Neural crest cell (in vitro differentiated cells): ENCODE measurements around the gene PPM1A. TPM values are rescaled to one million over a fixed set of nuclear protein-coding genes. Genes with fewer than 3 reads are reported as not detected.

Experiments used
- DNase-seq: peaks from one replicate; pipeline ENCODE4 v3.0.0; 2021; ENCODE audit warnings: low read depth, mixed read lengths, low spot score
- H3K27ac Mint-ChIP-seq: one replicate; pipeline ENCODE4 v1.8.0; 2021; ENCODE audit warnings: mild to moderate bottlenecking, mixed read lengths; ENCODE audit not compliant: unreplicated experiment
- H3K27me3 Mint-ChIP-seq: 2 replicates; pipeline ENCODE4 v1.8.0; 2021; ENCODE audit warnings: low read depth, mild to moderate bottlenecking, mixed read lengths
- H3K36me3 Mint-ChIP-seq: 2 replicates; pipeline ENCODE4 v1.8.0; 2021; ENCODE audit warnings: low read depth, mild to moderate bottlenecking, mixed read lengths
- H3K4me1 Mint-ChIP-seq: 2 replicates; pipeline ENCODE4 v1.8.0; 2021; ENCODE audit warnings: mixed read lengths
- H3K4me3 Mint-ChIP-seq: one replicate; pipeline ENCODE4 v1.8.0; 2021; ENCODE audit warnings: mild to moderate bottlenecking, mixed read lengths
- H3K9me3 Mint-ChIP-seq: 2 replicates; pipeline ENCODE4 v1.8.0; 2021; ENCODE audit warnings: mixed read lengths
- CTCF ChIP-seq: fragments of 200-600 bp; sonication (generic); conservative IDR thresholded peaks from 2 replicates; pipeline ENCODE4 v1.5.0; 2021; ENCODE audit warnings: antibody characterized with exemption, mild to moderate bottlenecking
- total RNA-seq: library from RNA; stranded (reverse); gene quantifications from 2 replicates; pipeline ENCODE4 v1.2.1, GENCODE V29; 2021

PPM1A gene
- total RNA-seq, 1 donor from 2014 or later = 35.5 TPM

- Mint-ChIP-seq H3K27me3 (no peaks in the 10 kb centered on the region), H3K27ac (no peak overlapping the region), H3K4me1 (no peaks in the 10 kb centered on the region)
Measured at GRCh38 chr14:60229614-60230013, 19.4 kb upstream of the PPM1A start.

GRCh38 chr14:60232185-60232584 is 16.8 kb upstream of the PPM1A start:
- Mint-ChIP-seq H3K27me3 (no peaks in the 10 kb centered on the region), H3K4me1 (no peaks in the 10 kb centered on the region), H3K4me3 (no peak overlapping the region), H3K36me3 (peaks cover 9% of the 10 kb centered on the region), H3K9me3 (peaks cover 13% of the 10 kb centered on the region), H3K27ac (no peak overlapping the region)
- TF ChIP-seq CTCF = no peak
- DNase-seq = no peak

More at GRCh38 chr14:60229614-60230013, 19.4 kb upstream of the PPM1A start:
- peaks cover 13% of the 10 kb centered on the region for H3K9me3 Mint-ChIP-seq
- peaks cover 9% of the 10 kb centered on the region for H3K36me3 Mint-ChIP-seq
- TF ChIP-seq CTCF = no peak
- DNase-seq = no peak
- H3K4me3 Mint-ChIP-seq = no peak overlapping the region

- Mint-ChIP-seq H3K36me3 (peaks cover 9% of the 10 kb centered on the region), H3K4me1 (no peaks in the 10 kb centered on the region), H3K27me3 (no peaks in the 10 kb centered on the region), H3K9me3 (peaks cover 13% of the 10 kb centered on the region), H3K4me3 (no peak overlapping the region), H3K27ac (no peak overlapping the region)
- DNase-seq = no peak
- TF ChIP-seq CTCF = no peak
Measured at GRCh38 chr14:60233251-60233650, 15.8 kb upstream of the PPM1A start.

GRCh38 chr14:60233891-60234290 is 15.1 kb upstream of the PPM1A start:
- no peak for TF ChIP-seq CTCF
- H3K9me3 Mint-ChIP-seq = peaks cover 13% of the 10 kb centered on the region
- H3K27me3 Mint-ChIP-seq = no peaks in the 10 kb centered on the region
- DNase-seq = no peak
- no peak overlapping the region for H3K27ac Mint-ChIP-seq
- H3K4me3 Mint-ChIP-seq = no peak overlapping the region
- no peaks in the 10 kb centered on the region for H3K4me1 Mint-ChIP-seq
- peaks cover 9% of the 10 kb centered on the region for H3K36me3 Mint-ChIP-seq

- Mint-ChIP-seq H3K9me3 (peaks cover 13% of the 10 kb centered on the region), H3K4me1 (peaks cover under 1% of the 10 kb centered on the region), H3K27me3 (no peaks in the 10 kb centered on the region), H3K27ac (no peak overlapping the region), H3K4me3 (no peak overlapping the region), H3K36me3 (peaks cover 9% of the 10 kb centered on the region)
- TF ChIP-seq CTCF = no peak
- no peak for DNase-seq
Measured at GRCh38 chr14:60235440-60235839, 13.6 kb upstream of the PPM1A start.

DNA sequence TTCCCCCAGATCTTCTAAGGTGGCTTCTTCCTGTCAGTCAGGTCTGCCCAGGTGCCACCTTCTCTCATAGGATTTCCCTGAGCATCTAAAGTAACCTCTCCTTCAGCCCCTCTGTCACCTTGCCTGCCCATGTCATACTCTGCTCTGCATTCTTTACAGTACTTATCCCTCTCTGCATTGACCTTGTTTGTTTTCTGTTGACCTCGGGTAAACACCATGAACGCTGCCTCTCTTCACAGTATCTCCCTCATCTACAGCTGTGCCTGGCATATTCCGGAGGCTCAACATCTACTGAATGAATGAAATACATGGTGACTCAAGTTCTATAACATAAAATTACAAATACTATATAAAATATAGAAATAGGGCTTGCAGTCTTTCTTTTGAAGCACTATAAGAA is 10.1 kb upstream of the PPM1A start:
- Mint-ChIP-seq H3K4me3 (no peak overlapping the region), H3K27ac (no peak overlapping the region), H3K27me3 (no peaks in the 10 kb centered on the region), H3K4me1 (peaks cover 12% of the 10 kb centered on the region), H3K36me3 (no peaks in the 10 kb centered on the region), H3K9me3 (no peaks in the 10 kb centered on the region)
- DNase-seq = no peak
- no peak for TF ChIP-seq CTCF
